Bone marrow (tissue), 2 donors: Measurements from ENCODE around the gene EPN3.

Experiments used
- DNase-seq, 2 donors: peaks; one replicate each; lab custom pipeline; 2025; lab: John Stamatoyannopoulos, UW

The EPN3 gene

DNA sequence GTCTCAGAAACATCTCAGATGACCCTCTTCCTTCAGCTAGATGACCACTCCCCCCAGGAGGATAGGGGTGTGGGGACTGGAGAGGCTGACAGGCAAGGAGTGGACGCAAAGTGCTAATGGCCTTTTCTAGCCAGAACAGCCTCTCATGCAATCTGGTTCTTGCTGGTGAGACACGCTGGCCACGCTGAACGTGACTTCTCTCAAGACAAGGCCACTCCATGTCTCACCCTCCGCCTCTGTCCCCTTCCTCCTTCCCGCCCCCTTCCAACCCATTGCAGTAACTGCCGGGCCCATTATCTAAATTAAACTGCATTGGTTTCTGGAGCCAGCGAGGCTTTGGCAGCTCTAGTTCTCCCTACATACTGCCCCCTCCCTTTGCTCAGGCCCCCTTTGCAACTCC, 37.5 kb downstream of the EPN3 start:
- DNase-seq = no peak

DNA sequence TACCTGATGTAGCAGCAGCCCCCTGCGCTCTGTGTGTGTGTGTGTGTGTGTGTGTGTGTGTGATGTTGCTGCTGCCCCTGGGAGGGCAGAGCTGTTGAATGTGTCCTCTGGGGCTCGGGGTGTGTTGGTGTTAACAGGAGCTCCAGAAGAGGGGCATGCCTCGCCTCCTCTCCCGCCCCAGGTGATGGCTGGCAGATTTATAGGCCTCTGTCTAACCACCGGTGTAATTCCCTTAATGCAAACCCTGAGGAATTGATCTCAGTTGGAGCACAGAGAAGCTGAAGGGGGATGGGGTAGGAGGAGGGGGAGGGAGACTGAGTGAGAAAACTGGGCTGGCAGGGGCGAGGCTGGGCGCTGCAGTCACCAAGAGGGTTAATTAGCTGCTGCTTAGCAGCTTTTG, 38.0 kb downstream of the EPN3 start:
- DNase-seq = no peak

DNA sequence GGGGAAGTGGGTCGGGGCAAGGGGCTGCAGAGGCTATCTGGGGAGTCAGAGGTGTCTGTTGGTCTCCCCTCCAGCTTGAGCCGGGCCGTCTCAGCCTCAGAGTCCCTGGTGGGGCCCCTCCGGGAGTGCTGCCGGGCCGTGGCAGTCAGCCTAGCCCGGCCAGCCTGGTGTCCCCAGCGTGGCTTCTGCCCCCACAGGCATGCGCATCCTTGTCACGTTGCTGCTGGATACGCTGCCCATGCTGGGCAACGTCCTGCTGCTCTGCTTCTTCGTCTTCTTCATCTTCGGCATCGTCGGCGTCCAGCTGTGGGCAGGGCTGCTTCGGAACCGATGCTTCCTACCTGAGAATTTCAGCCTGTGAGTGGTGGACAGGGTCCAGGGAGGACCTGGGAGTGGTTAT, 39.1 kb downstream of the EPN3 start:
- no peak for DNase-seq

DNA sequence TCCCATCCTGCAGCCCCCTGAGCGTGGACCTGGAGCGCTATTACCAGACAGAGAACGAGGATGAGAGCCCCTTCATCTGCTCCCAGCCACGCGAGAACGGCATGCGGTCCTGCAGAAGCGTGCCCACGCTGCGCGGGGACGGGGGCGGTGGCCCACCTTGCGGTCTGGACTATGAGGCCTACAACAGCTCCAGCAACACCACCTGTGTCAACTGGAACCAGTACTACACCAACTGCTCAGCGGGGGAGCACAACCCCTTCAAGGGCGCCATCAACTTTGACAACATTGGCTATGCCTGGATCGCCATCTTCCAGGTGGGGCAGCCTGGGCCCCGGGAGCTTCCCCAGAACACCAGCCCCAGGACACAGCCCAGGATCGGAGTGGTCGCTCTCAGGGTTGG, 40.0 kb downstream of the EPN3 start:
- no peak for DNase-seq

DNA sequence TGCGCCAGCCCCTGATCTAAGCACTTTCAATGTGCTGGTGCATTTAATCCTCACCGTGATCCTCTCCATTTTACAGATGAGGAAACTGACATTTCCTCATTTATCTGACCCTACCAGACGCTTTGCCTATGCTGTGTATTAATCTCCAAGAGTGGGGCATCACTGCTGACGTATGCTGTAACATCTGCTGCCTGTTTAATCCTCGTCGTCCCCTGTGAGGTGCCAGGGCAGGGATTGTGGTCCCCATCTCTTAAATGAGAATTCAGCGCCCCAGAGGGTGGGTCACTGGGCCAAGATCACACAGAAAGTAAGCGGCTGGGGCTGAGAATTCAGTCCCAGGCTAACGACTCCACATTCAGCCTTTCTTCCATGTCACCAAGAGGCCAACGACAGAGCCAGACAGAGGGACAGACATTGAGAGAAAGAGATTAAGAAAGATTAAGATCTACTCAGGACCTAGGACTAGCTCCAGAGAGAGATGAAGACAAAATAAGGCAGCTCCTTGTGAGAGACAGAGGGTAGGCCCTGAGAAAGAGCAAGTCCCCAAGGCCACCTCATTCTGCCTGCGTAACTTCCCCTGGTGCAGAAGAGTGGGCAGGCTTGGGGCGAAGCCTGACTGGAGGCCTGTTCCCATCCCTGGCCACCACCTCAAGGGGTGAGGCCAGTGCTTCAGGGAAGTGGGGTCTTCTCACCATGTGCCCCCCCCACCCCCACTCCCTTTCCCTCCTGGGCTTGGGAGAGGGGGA, 41.5 kb downstream of the EPN3 start:
- DNase-seq = no peak

DNA sequence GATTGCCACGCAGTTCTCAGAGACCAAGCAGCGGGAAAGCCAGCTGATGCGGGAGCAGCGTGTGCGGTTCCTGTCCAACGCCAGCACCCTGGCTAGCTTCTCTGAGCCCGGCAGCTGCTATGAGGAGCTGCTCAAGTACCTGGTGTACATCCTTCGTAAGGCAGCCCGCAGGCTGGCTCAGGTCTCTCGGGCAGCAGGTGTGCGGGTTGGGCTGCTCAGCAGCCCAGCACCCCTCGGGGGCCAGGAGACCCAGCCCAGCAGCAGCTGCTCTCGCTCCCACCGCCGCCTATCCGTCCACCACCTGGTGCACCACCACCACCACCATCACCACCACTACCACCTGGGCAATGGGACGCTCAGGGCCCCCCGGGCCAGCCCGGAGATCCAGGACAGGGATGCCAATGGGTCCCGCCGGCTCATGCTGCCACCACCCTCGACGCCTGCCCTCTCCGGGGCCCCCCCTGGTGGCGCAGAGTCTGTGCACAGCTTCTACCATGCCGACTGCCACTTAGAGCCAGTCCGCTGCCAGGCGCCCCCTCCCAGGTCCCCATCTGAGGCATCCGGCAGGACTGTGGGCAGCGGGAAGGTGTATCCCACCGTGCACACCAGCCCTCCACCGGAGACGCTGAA, 43.2 kb downstream of the EPN3 start:
- DNase-seq = no peak

DNA sequence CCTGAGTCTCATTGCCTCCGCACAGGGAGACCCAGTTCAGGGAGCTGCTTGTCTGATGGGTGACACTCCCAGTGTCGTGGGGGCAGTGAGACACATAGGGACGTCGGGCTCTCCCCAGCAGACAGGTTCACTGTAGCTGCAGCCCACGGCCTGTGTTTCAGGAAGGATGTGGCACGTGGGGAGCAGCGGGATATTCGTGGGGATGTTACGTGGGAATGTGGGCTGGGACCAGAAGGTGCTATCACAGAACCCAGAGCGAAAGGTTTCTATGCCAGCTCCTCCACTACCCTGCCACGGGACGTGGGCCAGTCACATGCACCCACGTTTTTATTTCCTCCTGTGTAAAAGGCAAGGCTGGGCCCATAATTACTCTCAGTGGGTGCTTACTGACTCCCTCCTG, 44.3 kb downstream of the EPN3 start:
- no peak for DNase-seq

DNA sequence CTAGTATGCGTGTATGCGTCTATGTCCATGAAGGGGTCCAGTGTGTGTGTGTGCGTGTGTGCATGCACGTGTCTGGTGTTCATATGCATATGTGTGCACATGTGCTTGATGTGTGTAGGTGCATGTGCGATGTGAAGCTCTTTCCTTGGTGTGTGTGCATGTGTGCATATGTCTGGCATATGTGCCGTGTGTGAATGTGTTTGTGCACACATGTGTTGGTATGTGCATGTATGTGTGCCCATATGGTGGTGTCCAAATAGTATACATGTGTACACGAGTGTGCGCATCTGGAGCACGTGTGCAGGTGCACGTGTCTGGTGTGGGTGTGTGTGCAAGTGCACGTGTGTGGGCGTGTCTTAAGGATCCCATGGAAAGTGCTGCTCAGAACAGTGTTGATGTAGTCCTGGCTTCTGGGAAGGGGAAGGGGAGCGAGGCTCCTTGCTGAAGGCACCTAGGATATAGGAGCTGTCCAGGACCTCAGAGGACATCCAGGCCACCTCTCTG, 45.0 kb downstream of the EPN3 start:
- DNase-seq = no peak

DNA sequence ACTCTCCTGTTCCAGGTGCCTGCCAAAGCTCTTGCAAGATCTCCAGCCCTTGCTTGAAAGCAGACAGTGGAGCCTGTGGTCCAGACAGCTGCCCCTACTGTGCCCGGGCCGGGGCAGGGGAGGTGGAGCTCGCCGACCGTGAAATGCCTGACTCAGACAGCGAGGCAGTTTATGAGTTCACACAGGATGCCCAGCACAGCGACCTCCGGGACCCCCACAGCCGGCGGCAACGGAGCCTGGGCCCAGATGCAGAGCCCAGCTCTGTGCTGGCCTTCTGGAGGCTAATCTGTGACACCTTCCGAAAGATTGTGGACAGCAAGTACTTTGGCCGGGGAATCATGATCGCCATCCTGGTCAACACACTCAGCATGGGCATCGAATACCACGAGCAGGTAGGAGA, 45.6 kb downstream of the EPN3 start:
- no peak for DNase-seq

DNA sequence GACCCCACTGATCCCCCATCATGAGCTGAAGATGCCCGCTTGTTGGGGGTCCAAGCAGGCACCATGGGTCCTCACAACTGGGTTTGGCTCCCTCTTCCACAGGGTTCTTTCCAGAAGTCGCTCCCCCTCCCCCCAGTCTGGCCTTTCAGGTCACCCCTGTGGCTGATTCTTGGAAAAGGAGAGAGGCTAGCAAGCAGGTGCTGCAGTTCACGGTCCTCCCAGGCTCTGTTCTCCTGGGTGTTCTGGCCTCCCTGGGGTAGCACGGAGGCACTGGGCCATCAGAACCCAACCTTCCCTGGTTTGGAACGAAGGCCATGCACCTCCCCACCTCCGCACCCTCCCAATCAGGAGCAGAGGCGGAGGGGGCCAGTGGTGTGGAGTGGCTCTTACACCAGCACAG, 46.9 kb downstream of the EPN3 start:
- DNase-seq = no peak

DNA sequence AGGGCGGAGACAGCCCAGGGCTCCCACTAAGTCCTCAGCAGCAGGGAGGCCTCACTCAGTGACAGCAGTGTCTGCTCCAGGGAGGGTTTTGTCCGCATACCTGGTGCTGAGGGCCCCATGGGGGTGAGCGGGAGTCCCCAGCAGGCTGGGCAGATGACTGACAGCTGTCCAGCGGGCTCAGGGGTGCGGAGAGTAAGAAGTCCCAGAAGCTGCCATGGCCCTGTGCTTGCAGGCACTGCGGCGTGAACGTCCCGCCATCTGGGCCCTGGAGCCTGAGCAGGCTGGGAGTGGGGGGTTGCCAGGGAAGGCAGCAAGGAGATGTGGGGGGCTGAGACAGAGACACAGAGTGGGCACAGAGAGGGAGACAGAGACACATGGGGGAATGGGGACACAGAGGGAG, 48.1 kb downstream of the EPN3 start:
- DNase-seq = no peak

DNA sequence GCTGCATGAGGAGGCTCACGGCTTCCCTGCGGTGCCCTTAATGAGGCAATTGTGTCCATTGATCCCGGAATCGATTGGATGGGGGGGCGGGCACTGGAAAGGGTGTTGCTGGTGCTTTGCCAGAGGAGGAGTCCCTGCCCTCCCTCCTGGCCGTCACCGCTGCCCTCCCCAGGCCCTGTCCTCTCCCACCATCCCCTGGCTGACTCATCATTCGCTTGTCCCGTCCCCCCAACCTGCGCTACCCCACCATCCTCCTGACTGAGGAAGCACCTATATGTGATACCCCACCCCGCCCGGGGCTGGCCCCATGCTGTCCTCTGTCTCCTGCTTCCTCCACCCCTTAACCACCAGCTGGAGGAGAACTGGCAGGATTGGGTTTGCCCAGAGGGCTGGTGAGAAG, 48.8 kb downstream of the EPN3 start:
- DNase-seq = no peak

DNA sequence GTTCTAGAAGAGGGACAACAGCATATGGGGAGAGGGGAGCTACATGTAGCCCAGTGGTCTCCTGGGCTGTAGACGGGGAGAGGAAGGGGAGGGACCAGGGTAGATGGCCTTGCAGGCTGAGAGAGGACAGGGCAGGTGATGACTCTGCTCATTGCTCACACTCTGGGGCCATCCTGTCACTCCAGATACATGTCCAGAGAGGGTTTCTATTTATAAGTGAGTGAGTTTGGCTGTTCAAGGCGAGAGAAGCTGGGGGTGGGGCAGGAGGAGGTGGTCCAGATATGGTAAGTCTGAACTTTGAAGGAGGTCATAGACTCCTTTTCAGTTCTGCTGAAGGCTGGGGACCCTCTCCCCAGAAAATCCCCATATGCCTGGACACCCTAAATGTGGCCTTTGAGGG, 50.2 kb downstream of the EPN3 start:
- no peak for DNase-seq

DNA sequence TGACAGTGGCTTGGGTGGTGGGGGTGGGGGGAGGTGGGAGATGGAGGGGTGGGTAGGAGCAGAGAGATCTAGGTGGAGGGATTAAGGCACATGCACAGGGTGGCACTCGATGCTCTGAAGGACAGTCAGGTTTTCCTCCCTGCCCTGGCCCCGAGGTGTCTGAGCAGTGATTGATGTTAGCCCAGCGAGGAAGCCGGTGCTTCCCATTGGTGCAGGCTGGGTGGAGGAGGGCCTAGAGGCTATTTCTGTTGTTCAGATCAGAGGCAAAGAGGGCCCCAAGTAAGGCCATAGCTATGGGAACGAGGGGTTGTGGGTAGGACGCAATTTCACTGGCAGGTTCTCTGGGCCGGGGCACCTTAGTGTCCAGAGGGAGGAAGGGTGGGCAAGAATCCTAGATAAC, 51.1 kb downstream of the EPN3 start:
- no peak for DNase-seq

DNA sequence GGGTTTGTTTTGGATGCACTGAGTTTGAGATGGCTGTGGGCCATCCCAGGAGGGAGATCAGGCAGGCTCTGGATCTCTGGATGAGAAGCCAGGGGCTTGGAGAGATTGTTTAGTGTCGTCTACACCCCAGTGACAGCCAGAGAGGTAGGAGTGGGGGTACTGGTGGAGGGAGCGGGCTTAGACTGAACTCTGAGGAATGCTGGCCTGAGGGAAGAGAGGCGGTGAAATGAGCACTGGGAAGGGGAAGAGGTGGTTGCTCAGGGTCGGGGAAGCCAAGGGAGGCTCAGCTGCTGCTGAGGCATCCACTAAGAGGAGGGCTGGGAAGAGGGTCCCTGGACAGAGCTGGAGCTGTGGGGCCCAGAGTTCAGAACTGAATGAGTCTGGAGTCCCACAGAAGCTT, 51.6 kb downstream of the EPN3 start:
- no peak for DNase-seq

DNA sequence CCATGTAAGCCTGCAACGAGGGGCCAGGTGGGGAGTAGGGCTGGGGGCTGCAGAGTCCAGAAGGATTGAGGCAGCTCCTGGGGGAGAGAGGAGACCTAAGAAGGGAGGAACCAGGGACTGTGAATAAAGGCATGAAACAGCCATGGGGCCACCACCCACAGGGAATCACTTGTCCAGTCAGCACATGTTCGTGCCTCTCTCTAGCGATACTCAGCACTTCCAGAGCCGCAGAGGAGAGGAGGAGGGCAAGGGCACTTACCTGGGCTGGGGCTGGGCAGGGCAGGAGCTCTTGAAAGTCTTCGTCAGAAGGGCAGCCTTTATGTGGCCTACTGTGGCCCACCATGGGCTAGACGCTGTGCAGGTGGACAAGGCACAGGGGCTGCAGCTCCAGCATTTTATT, 52.2 kb downstream of the EPN3 start:
- no peak for DNase-seq

DNA sequence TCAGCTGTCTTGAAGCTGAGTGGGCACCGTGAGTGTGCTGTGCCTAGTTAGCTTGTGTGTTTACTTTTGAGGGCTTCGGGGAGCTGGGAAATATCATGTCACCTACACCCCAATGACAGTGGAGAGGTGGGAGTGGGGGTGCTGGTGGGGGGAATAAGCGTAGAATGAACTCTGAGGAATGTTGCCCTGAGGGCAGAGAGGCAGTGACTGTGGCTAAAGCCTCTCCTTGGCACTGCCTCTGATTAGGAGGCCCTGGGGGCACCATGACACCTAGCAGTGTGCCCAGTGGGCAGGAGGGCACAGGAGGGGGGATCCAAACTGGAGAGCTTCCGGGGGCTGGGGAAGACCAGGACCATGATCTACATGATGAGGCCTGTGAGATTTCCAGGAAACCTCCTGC, 52.8 kb downstream of the EPN3 start:
- no peak for DNase-seq

DNA sequence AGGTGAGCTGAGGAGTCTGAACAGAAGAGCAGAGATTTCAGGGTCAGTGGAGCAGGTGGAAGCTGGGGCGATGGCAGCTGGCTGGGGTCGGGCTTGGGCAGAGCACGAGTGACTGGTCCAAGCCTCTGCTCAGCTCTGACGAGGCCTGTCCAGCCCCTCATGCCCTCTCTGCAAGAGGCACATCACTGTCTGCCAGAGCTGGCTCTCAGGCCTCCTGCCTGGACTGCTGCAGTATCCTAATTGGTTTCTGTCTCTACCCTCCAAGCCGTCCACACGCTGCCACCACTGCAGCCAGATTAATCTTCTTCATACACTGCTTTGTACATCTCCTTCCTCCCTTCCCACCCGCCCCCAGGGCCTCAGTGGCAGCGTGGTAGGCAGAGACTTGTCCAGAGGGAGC, 53.4 kb downstream of the EPN3 start:
- no peak for DNase-seq

DNA sequence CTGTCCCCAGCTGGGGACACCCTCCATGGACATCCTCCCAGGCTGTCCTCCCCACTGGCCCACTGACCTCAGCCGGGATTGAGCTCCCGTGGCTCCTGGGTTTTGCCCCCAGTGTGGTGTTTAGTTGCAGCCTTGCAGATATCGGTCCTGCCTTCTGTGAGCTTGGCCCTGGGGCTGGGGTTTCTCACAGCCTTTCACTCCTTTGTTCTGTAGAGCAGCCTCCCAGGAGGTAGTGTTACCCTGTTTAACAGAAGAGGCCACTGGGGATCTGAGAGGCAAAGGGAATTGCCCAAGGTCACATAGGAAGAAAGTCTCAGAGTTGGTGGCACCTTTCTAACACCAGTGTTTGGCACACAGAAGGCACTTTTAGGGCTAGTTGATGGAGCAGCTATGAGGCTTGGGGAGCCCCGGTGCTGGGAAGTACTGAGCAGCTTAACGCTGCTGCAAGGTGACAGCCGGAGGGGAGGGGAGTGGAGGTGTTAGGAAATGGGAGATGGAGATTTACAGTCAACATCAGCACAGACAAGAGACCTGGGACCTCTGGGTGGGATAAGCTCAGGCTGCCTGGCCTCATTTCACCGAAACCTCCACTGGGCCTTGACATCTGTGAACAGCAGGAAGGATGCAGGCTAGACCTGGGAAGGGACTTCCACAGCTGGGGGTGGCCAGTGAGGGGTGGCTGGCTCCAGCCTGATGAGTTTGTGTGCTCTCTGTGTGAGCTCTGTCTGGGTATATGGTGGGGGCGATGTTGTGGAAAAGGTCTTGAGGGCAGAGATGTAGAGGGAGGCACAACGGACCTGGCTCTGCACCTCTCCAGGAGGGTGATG, 54.1 kb downstream of the EPN3 start:
- no peak for DNase-seq

DNA sequence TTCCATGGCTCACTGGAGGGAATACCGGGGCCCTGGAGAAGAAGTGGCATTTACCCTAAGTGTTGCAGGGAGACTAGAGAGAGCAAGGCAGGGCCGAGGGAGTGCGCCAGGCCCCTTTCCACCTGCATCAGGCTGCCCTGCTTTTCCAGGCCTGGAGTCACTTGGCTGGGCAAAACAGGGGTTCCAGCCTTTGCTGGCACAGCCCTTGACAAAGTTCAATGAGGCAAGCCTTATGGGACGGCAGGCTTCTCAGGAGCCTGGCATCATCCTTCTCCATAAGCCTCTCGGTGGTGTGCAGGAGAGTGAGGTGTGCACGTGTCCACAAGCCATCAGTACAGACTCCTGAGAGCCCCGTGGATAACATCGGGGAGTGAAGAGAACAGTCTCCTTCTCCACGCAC, 55.0 kb downstream of the EPN3 start:
- DNase-seq = no peak

DNA sequence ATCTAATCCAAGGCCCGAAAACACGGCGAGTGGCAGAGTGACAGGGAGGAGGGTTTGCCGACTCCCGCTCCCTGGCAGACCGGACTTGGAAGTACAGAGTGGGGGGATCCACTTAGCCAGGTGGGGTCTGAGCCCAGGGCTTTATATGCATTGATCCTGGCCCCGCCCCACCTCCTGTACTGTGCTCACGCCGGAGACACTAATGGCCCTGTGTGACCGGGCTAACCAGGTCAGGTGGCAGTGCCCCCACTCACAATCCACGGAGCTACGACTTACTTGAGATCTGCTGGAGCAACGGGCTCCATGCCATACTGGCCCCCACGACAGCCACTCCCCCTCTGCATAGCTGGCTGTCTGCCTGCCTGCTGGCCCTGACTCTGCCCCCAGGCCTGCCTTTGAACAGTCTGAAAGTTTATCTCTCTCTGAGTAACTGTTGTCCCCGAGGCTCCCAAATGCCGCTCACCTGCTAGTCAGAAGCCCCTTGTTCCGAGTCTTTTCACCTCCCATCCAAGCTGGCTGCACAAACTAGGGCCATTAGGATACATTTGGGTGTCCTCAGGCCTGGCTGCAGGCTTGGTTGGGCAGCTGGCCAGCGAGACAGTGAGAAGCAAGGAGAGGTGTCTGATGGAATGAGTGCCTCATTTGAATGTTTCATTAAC, 56.0 kb downstream of the EPN3 start:
- DNase-seq = no peak

DNA sequence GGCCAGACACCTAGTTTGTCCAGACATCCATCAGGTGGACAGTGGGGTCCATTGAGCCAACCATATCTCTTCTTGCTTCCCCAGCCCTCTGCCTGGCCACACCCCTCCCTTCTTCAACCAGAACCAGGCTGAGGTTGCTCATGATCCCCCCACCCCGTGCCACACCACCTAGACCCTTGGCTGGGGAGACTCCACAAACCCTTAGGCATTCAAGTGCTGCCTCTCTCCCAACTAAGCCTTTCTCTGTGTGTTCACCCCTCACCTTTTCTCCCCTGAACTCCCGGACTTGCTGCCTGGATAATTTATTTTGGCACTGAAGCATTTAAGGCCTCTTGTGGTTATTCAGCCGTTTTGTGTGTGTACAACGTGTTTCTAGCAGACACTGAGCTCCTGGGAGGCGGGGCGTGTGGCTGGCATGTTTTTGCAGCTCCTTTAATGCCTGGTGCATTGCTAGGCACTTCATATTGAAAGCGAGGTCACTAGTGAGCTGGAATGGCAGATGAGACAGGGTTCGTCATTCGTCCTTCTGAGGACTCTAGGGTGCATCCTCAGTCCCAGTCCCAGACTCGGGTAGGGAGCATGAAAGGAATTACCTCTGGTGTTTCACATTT, 56.7 kb downstream of the EPN3 start:
- DNase-seq = no peak
